Measurements from ENCODE around the gene CDH26. TPM values are rescaled to one million over a fixed set of nuclear protein-coding genes. Genes with fewer than 3 reads are reported as not detected.
A peak's percentile ranks its signal among the peaks of the same experiment; 100 is the strongest.

The CDH26 gene
- total and polyA plus RNA-seq, 10 of the 15 experiments (the other 5 are each of a cell fraction or from before 2014, with no cell fraction given), result 0.03 to 0.19 (median 0.08) TPM; not detected in 4

GRCh38 chr20:59937150-59937549 is 21.1 kb upstream of the CDH26 start:
- TF ChIP-seq RAD51 (IDR thresholded peaks at IDR 0.05), result no peak
- no peak for TF ChIP-seq PBX3 (IDR thresholded peaks at IDR 0.05; ENCODE audit: insufficient replicate concordance, low read depth, low read length)
- no peak for TF ChIP-seq IKZF2 (IDR thresholded peaks at IDR 0.05)
- TF ChIP-seq ZBTB40 (IDR thresholded peaks at IDR 0.05; ENCODE audit: borderline replicate concordance), result no peak
- no peak for TF ChIP-seq JUND (IDR thresholded peaks at IDR 0.05; ENCODE audit: low read depth, low read length)
- Histone ChIP-seq H3K4me1 (ENCODE audit: control insufficient read depth, insufficient read depth, low read length) (peaks cover 10% of the 10 kb centered on the region), H3K4me2 (ENCODE audit: control insufficient read depth, insufficient read depth) (no peak overlapping the region), H3K9ac (ENCODE audit: control insufficient read depth, insufficient read depth, low read length) (no peak overlapping the region), H3K27me3 (replicated peaks in 1 of 2; ENCODE audit: control insufficient read depth in 2 of 2, insufficient read depth in 2 of 2, low read length in 1 of 2) (no peaks in the 10 kb centered on the region), H3K9me3 (replicated peaks; ENCODE audit: control insufficient read depth, insufficient read depth, low read length) (no peaks in the 10 kb centered on the region), H3K36me3 (ENCODE audit: control insufficient read depth in 2 of 2, insufficient read depth in 2 of 2, low read length in 1 of 2) (no peaks in the 10 kb centered on the region), H3K79me2 (ENCODE audit: control insufficient read depth, insufficient read depth, low read length) (peaks cover 14% of the 10 kb centered on the region), H3K27ac (ENCODE audit: control insufficient read depth, insufficient read depth) (no peak overlapping the region), H4K20me1 (ENCODE audit: control insufficient read depth, insufficient read depth) (no peaks in the 10 kb centered on the region), H3K4me3 (no peak overlapping the region), H2AFZ (ENCODE audit: control insufficient read depth, low read depth, low read length) (no peak overlapping the region)
- intact Hi-C loops (cut with micrococcal nuclease; ENCODE audit: unreplicated experiment), result no loop called here
- RAD21 ChIA-PET (ENCODE audit: unreplicated experiment), result interaction anchor here (1.4 kb wide), 1 partner anchor 10 kb away, joined by 3 read pairs; no protein-coding TSS in a partner anchor
- 66% methylated on average over 3 of the region's 3 CpGs for WGBS (ENCODE audit: insufficient coverage, insufficient replicate concordance, low lambda C conversion rate, missing lambda C conversion rate)
- FAIRE-seq (no peak), ATAC-seq (no peak), DNase-seq (ENCODE audit: low read depth, low spot score) (no peak)
- in situ Hi-C loops (cut with MboI), result no loop called here
- CTCF ChIA-PET, result interaction anchor here (0.7 to 9.5 kb wide), 5 partner anchors 10 to 1188 kb away, joined by 4 to 173 read pairs (median 5); no protein-coding TSS in a partner anchor
- SMC1A ChIA-PET (ENCODE audit: uncharacterized antibody, unreplicated experiment), result interaction anchor here (1.4 kb wide), 2 partner anchors 9 to 10 kb away, joined by 3 to 6 read pairs; no protein-coding TSS in a partner anchor
- POLR2A ChIA-PET, result interaction anchor here (0.6 kb wide), 1 partner anchor 332 kb away, joined by 4 read pairs; no protein-coding TSS in a partner anchor
- TSS peak; percentile 75 for BruUV-seq (replicated peaks)
